SU-DHL-6 (cell line): ENCODE data around the gene LTA4H.

Experiments
- H2AFZ ChIP-seq: fragments of 200-600 bp; sonication (generic); 2 replicates; pipeline ENCODE4 v1.6.1; 2014; ENCODE audit warnings: low read depth, mild to moderate bottlenecking, moderate library complexity, mixed read lengths, antibody characterized with exemption, low read length; ENCODE audit not compliant: severe bottlenecking
- H3F3A ChIP-seq: fragments of 200-600 bp; shearing (Covaris generic); 2 replicates; pipeline ENCODE4 v1.6.0; 2016; ENCODE audit warnings: antibody characterized with exemption, mild to moderate bottlenecking; ENCODE audit not compliant: insufficient read depth
- H3K27ac ChIP-seq: fragments of 200-600 bp; sonication (generic); 2 replicates; pipeline ENCODE4 v1.5.1; 2016; ENCODE audit warnings: low read depth, mild to moderate bottlenecking, low read length, moderate library complexity, mixed read lengths
- H3K27me3 ChIP-seq: fragments of 200-600 bp; sonication (generic), shearing (Covaris generic); 2 replicates; pipeline ENCODE4 v1.6.0; 2014; ENCODE audit warnings: mild to moderate bottlenecking, low read length
- H3K36me3 ChIP-seq: fragments of 200-600 bp; sonication (generic); 2 replicates; pipeline ENCODE4 v1.6.1; 2014; ENCODE audit warnings: mild to moderate bottlenecking, low read length, mixed read lengths
- H3K4me2 ChIP-seq: fragments of 300-600, 200-600 bp; shearing (Covaris generic), sonication (generic); 2 replicates; pipeline ENCODE4 v1.6.0; 2014; ENCODE audit warnings: low read length, low read depth, mild to moderate bottlenecking; ENCODE audit not compliant: poor library complexity, severe bottlenecking
- H3K4me3 ChIP-seq: fragments of 200-600 bp; sonication (generic); 2 replicates; pipeline ENCODE4 v1.5.1; 2014; ENCODE audit warnings: antibody characterized with exemption, low read length, mild to moderate bottlenecking, mixed read lengths; ENCODE audit not compliant: insufficient read depth, poor library complexity, severe bottlenecking
- H3K79me2 ChIP-seq: fragments of 200-600 bp; sonication (generic); 2 replicates; pipeline ENCODE4 v1.6.1; 2014; ENCODE audit warnings: mild to moderate bottlenecking, low read length, moderate library complexity; ENCODE audit not compliant: insufficient read depth
- H3K9ac ChIP-seq: fragments of 200-600 bp; sonication (generic); 2 replicates; pipeline ENCODE4 v1.7.0; 2014; ENCODE audit warnings: mild to moderate bottlenecking, low read length
- H3K9me2 ChIP-seq: fragments of 200-600 bp; sonication (generic); replicated peaks from 2 replicates; pipeline ENCODE4 v1.6.1; 2014; ENCODE audit warnings: low read length; ENCODE audit not compliant: insufficient read depth
- H3K9me3 ChIP-seq: fragments of 200-600 bp; sonication (generic); 2 replicates; pipeline ENCODE4 v1.6.1; 2014; ENCODE audit warnings: low read length, mixed read lengths; ENCODE audit not compliant: insufficient read depth
- H4K20me1 ChIP-seq: fragments of 200-600 bp; sonication (generic); 2 replicates; pipeline ENCODE4 v1.6.1; 2014; ENCODE audit warnings: low read depth, mild to moderate bottlenecking, antibody characterized with exemption, low read length, moderate library complexity, mixed read lengths
- EZH2phosphoT487 ChIP-seq: fragments of 200-600 bp; sonication (generic), shearing (Covaris generic); conservative IDR thresholded peaks from 2 replicates; pipeline ENCODE4 v1.6.1; 2018; ENCODE audit warnings: mild to moderate bottlenecking, antibody characterized with exemption, low read length, moderate library complexity, mixed read lengths
- TF ChIP-seq, protein P1 (sequence below): fragments of 200-600 bp; sonication (generic); IDR thresholded peaks from one replicate; pipeline ENCODE4 v1.5.1; 2017; ENCODE audit warnings: antibody characterized with exemption, mild to moderate bottlenecking, low read length, moderate library complexity; ENCODE audit not compliant: insufficient read depth, poor library complexity, severe bottlenecking

The LTA4H gene

DNA sequence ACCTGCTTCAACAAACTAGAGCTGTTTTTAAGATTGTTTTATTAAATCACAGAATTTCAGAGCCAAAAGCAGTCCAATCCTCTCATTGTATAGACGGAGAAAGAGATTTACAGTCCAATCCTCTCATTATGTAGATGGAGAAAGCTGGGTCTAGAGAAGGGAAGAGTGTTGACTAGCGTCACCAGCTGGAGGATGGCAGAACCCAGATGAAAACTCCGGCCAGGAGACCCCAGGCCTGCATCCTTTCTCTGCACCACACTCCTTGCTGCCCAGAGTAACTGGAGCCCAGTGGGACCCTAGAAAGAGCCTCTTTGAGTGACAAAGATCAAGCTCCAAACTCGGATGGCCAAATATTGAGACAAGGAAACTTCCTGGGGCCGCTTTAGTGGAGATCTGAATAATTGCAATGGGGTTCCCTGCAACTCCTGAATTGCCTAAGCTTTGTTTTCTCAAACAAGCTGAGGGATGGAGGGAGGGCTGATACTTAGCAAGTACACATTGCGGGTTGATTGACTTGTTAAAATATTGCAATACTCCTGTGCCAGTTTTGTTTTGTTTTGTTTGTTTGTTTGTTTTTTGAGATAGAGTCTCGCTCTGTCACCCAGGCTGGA, 79.7 kb downstream of the LTA4H start:
- Histone ChIP-seq H3K9me2 (no peaks in the 10 kb centered on the region), H3K36me3 (no peaks in the 10 kb centered on the region), H3K27me3 (no peaks in the 10 kb centered on the region), H3K79me2 (no peaks in the 10 kb centered on the region), H3F3A (no peaks in the 10 kb centered on the region), H3K9me3 (no peaks in the 10 kb centered on the region), H3K4me3 (no peak overlapping the region), H4K20me1 (no peaks in the 10 kb centered on the region), H3K9ac (no peak overlapping the region), H3K27ac (no peak overlapping the region), H2AFZ (no peak overlapping the region), H3K4me2 (no peak overlapping the region)
- TF ChIP-seq EZH2phosphoT487: no peak
- TF ChIP-seq, protein P1, sequence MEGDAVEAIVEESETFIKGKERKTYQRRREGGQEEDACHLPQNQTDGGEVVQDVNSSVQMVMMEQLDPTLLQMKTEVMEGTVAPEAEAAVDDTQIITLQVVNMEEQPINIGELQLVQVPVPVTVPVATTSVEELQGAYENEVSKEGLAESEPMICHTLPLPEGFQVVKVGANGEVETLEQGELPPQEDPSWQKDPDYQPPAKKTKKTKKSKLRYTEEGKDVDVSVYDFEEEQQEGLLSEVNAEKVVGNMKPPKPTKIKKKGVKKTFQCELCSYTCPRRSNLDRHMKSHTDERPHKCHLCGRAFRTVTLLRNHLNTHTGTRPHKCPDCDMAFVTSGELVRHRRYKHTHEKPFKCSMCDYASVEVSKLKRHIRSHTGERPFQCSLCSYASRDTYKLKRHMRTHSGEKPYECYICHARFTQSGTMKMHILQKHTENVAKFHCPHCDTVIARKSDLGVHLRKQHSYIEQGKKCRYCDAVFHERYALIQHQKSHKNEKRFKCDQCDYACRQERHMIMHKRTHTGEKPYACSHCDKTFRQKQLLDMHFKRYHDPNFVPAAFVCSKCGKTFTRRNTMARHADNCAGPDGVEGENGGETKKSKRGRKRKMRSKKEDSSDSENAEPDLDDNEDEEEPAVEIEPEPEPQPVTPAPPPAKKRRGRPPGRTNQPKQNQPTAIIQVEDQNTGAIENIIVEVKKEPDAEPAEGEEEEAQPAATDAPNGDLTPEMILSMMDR: no peak

DNA sequence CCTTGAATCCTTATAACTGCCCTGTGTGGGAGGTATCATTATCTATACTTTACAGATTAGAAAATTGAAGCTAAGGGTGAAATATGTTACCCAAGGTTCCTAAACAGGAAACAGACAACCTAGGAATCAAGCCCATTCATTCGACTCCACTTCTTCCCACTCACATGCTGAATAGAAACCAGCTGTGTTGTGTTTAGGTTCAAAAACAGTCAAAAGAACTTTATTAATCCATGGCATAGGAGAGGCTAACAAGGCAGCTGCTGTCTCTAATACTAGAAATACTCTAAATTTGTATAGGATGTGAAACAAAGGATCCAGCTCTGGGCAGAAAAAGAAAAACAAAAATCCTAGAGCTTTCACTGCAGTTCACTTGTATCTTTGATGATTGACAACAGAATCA, 82.4 kb downstream of the LTA4H start:
- no peak overlapping the region for H3K4me3 ChIP-seq

DNA sequence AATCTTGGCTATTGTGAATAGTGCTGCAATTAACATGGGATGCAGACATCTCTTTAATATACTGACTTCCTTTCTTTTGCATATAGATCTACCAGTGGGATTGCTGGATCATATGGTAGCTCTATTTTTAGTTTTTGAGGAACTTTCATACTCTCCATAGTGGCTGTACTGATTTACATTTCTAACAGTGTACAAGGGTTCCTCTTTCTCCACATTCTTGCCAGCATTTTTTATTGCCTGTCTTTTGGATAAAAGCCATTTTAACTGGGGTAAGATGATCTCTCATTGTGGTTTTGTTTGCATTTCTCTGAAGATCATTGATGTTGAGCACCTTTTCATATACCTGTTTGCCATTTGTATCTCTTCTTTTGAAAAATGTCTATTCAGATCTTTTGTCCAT, 83.9 kb downstream of the LTA4H start:
- Histone ChIP-seq H4K20me1 (no peaks in the 10 kb centered on the region), H3K36me3 (no peaks in the 10 kb centered on the region), H3K27me3 (no peaks in the 10 kb centered on the region), H3K27ac (no peak overlapping the region), H3K9me2 (no peaks in the 10 kb centered on the region), H2AFZ (no peak overlapping the region), H3K9ac (no peak overlapping the region), H3K9me3 (no peaks in the 10 kb centered on the region), H3K4me2 (no peak overlapping the region), H3K79me2 (no peaks in the 10 kb centered on the region), H3F3A (no peaks in the 10 kb centered on the region), H3K4me3 (no peak overlapping the region)
- TF ChIP-seq, protein P1: no peak
- no peak for TF ChIP-seq EZH2phosphoT487

More for the DNA sequence above, 82.4 kb downstream of the LTA4H start:
- Histone ChIP-seq H3K4me2 (no peak overlapping the region), H3K27ac (no peak overlapping the region), H3K27me3 (no peaks in the 10 kb centered on the region), H3K9me3 (no peaks in the 10 kb centered on the region), H3K9ac (no peak overlapping the region), H4K20me1 (no peaks in the 10 kb centered on the region), H3K36me3 (no peaks in the 10 kb centered on the region), H3F3A (no peaks in the 10 kb centered on the region), H2AFZ (no peak overlapping the region), H3K79me2 (no peaks in the 10 kb centered on the region), H3K9me2 (no peaks in the 10 kb centered on the region)
- TF ChIP-seq, protein P1: no peak
